Measurements from ENCODE around the gene LAMB4. TPM values are rescaled to one million over a fixed set of nuclear protein-coding genes. Genes with fewer than 3 reads are reported as not detected.

Gene LAMB4
- total RNA-seq, 3 donors from 2014 or later (not counting 1 experiment from before 2014, with no cell fraction given) = not detected

DNA sequence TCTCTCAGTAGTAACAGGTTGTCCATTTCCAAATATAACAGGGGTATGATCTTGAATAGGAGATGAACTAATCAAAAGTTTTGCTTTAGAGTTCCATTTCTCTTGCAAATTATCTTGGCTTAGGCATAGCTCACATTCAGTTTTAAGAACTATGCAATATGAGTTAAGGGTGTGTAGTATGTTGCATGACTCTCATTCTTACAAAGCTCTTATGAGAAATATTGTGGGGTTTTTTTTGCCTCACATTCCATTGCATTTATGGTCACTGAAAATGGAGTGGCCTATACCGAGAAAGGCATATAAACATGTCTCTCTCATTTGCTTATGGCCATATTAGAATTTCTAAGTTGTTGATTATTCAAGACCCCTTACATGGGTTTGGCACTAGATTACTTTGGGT lies 78.7 kb downstream of the LAMB4 start:
- H3K27me3 Mint-ChIP-seq (ENCODE audit: low read depth in 2 of 2) = peaks cover 0 to 18% of the 10 kb centered on the region in 2 donors
- no peaks in the 10 kb centered on the region for H3K9me3 Mint-ChIP-seq
- no peak for DNase-seq

DNA sequence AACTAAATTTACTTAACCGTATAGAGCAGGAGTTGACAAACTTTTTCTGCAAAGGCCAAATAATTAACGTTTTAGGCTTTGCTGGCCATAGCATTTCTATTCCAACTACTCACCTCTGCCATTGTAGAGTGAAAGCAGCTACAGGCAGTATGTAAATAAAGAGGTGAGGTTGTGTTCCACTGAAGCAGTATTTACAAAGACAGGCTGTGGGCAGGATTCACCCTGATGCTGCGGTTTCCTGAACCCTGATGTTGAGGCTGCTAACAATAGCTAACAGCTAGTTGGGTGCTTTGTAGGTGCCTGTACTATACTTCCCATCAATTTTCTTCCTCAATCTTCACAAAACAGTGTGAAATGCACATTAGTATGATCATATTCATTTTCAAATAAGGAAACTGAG lies 80.2 kb downstream of the LAMB4 start:
- intact Hi-C loops (cut with micrococcal nuclease) = no loop called here
- Histone ChIP-seq H3K4me3 (ENCODE audit: low read length) (no peak overlapping the region), H3K27ac (ENCODE audit: low read length) (no peak overlapping the region), H3K4me1 (ENCODE audit: control insufficient read depth, insufficient read depth, low read length) (peaks cover 4% of the 10 kb centered on the region), H3K9me3 (ENCODE audit: control insufficient read depth, insufficient read depth, low read length) (peaks cover 4% of the 10 kb centered on the region), H3K36me3 (ENCODE audit: control insufficient read depth, insufficient read depth, low read length) (no peaks in the 10 kb centered on the region), H3K27me3 (ENCODE audit: control insufficient read depth, insufficient read depth, low read length) (no peaks in the 10 kb centered on the region)
- Mint-ChIP-seq H3K27ac (no peak overlapping the region), H3K36me3 (no peaks in the 10 kb centered on the region), H3K4me3 (no peak overlapping the region), H3K27me3 (ENCODE audit: low read depth in 2 of 2) (peaks cover 5 to 18% of the 10 kb centered on the region in 2 donors), H3K4me1 (no peaks in the 10 kb centered on the region), H3K9me3 (no peaks in the 10 kb centered on the region)
- WGBS (ENCODE audit: insufficient coverage) = 72% methylated on average over 2 of the region's 3 CpGs
- ATAC-seq (no peak), DNase-seq (peak in 1 of 2 donors; percentile 16)
- TF ChIP-seq, protein P1, sequence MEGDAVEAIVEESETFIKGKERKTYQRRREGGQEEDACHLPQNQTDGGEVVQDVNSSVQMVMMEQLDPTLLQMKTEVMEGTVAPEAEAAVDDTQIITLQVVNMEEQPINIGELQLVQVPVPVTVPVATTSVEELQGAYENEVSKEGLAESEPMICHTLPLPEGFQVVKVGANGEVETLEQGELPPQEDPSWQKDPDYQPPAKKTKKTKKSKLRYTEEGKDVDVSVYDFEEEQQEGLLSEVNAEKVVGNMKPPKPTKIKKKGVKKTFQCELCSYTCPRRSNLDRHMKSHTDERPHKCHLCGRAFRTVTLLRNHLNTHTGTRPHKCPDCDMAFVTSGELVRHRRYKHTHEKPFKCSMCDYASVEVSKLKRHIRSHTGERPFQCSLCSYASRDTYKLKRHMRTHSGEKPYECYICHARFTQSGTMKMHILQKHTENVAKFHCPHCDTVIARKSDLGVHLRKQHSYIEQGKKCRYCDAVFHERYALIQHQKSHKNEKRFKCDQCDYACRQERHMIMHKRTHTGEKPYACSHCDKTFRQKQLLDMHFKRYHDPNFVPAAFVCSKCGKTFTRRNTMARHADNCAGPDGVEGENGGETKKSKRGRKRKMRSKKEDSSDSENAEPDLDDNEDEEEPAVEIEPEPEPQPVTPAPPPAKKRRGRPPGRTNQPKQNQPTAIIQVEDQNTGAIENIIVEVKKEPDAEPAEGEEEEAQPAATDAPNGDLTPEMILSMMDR (IDR thresholded peaks at IDR 0.05) = no peak

More for the DNA sequence above, 78.7 kb downstream of the LAMB4 start:
- no peak for ATAC-seq
- Histone ChIP-seq H3K27ac (ENCODE audit: low read length) (no peak overlapping the region), H3K4me1 (ENCODE audit: control insufficient read depth, insufficient read depth, low read length) (peaks cover 4% of the 10 kb centered on the region), H3K27me3 (ENCODE audit: control insufficient read depth, insufficient read depth, low read length) (no peaks in the 10 kb centered on the region), H3K36me3 (ENCODE audit: control insufficient read depth, insufficient read depth, low read length) (no peaks in the 10 kb centered on the region), H3K9me3 (ENCODE audit: control insufficient read depth, insufficient read depth, low read length) (peaks cover 4% of the 10 kb centered on the region), H3K4me3 (ENCODE audit: low read length) (no peak overlapping the region)
- TF ChIP-seq, protein P1 (IDR thresholded peaks at IDR 0.05) = no peak
- no peak overlapping the region for H3K4me3 Mint-ChIP-seq
- H3K36me3 Mint-ChIP-seq = no peaks in the 10 kb centered on the region
- WGBS (ENCODE audit: insufficient coverage) = 100% methylated on average over 1 of the region's 1 CpG
- no peak overlapping the region for H3K27ac Mint-ChIP-seq
- no peaks in the 10 kb centered on the region for H3K4me1 Mint-ChIP-seq
- intact Hi-C loops (cut with micrococcal nuclease) = no loop called here

DNA sequence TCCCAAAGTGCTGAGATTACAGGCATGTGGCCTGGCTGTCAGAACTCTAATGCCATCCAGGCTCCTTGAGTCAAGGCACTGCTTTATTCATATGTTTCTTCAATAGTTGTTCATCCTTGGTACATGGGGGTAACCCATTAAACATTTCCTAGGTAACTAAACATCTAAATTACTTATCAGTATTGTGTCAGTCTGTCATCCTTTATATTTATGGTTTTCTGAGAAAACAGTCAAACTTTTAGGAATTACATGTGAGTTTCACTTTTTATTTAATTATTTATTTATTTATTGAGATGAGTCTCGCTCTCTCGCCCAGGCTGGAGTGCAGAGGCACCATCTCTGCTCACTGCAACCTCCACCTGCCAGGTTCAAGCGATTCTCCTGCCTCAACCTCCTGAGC lies 81.7 kb downstream of the LAMB4 start:
- H3K36me3 ChIP-seq (ENCODE audit: control insufficient read depth, insufficient read depth, low read length) = no peaks in the 10 kb centered on the region
- TF ChIP-seq, protein P1 (IDR thresholded peaks at IDR 0.05) = no peak
- no peak for ATAC-seq
- Mint-ChIP-seq H3K4me3 (no peak overlapping the region), H3K4me1 (no peaks in the 10 kb centered on the region), H3K27me3 (ENCODE audit: low read depth in 2 of 2) (peaks cover 8 to 19% of the 10 kb centered on the region in 2 donors), H3K27ac (no peak overlapping the region), H3K9me3 (no peaks in the 10 kb centered on the region), H3K36me3 (no peaks in the 10 kb centered on the region)
- peaks cover 4% of the 10 kb centered on the region for H3K9me3 ChIP-seq (ENCODE audit: control insufficient read depth, insufficient read depth, low read length)
- WGBS (ENCODE audit: insufficient coverage) = 90% methylated on average over 3 of the region's 3 CpGs
- no peak overlapping the region for H3K4me3 ChIP-seq (ENCODE audit: low read length)
- no peaks in the 10 kb centered on the region for H3K27me3 ChIP-seq (ENCODE audit: control insufficient read depth, insufficient read depth, low read length)
- DNase-seq = no peak
- intact Hi-C loops (cut with micrococcal nuclease) = no loop called here
- peaks cover 4% of the 10 kb centered on the region for H3K4me1 ChIP-seq (ENCODE audit: control insufficient read depth, insufficient read depth, low read length)
- no peak overlapping the region for H3K27ac ChIP-seq (ENCODE audit: low read length)

DNA sequence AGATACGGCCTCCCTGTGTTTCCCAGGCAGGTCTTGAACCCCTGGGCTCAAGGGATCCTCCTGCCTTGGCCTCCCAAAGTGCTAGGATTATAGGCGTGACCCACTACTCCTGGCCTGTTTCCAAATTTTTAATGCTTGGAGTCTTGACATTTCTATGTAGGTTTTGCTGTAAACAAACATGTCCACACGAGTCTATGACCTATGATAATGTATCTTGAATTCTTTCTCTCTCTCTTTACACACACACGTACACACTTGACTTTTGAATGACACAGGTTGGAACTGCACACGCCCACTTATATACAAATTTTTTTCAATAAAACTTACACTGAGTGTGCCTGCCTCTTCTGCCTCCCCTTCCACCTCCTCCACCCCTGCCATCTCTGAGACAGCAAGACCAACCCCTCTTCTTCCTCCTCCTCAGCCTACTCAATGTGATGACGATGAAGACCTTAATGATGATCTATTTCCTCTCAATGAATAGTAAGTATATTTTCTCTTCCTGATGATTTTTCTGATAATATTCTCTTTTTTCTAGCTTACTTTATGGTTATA lies 83.1 kb downstream of the LAMB4 start:
- no peaks in the 10 kb centered on the region for H3K4me1 Mint-ChIP-seq
- no peak overlapping the region for H3K4me3 Mint-ChIP-seq
- peaks cover 4% of the 10 kb centered on the region for H3K9me3 ChIP-seq (ENCODE audit: control insufficient read depth, insufficient read depth, low read length)
- H3K9me3 Mint-ChIP-seq = no peaks in the 10 kb centered on the region
- H3K4me3 ChIP-seq (ENCODE audit: low read length) = no peak overlapping the region
- intact Hi-C loops (cut with micrococcal nuclease) = no loop called here
- H3K27ac Mint-ChIP-seq = no peak overlapping the region
- H3K4me1 ChIP-seq (ENCODE audit: control insufficient read depth, insufficient read depth, low read length) = peaks cover 4% of the 10 kb centered on the region
- TF ChIP-seq, protein P1 (IDR thresholded peaks at IDR 0.05) = no peak
- DNase-seq = no peak
- WGBS (ENCODE audit: insufficient coverage) = 79% methylated on average over 5 of the region's 6 CpGs
- ATAC-seq = no peak
- peaks cover 8 to 21% of the 10 kb centered on the region in 2 donors for H3K27me3 Mint-ChIP-seq (ENCODE audit: low read depth in 2 of 2)
- H3K36me3 Mint-ChIP-seq = no peaks in the 10 kb centered on the region
- no peak overlapping the region for H3K27ac ChIP-seq (ENCODE audit: low read length)
- H3K36me3 ChIP-seq (ENCODE audit: control insufficient read depth, insufficient read depth, low read length) = no peaks in the 10 kb centered on the region
- H3K27me3 ChIP-seq (ENCODE audit: control insufficient read depth, insufficient read depth, low read length) = no peaks in the 10 kb centered on the region
